HG02763 (cell line): ENCODE data around the gene SUMO1.

Source experiments
- ATAC-seq: cut with Tn5 transposase; IDR thresholded peaks from one replicate; pipeline ENCODE4 v1.9.1; 2021; ENCODE audit warnings: mild to moderate bottlenecking, moderate library complexity; ENCODE audit not compliant: unreplicated experiment

The SUMO1 gene

DNA sequence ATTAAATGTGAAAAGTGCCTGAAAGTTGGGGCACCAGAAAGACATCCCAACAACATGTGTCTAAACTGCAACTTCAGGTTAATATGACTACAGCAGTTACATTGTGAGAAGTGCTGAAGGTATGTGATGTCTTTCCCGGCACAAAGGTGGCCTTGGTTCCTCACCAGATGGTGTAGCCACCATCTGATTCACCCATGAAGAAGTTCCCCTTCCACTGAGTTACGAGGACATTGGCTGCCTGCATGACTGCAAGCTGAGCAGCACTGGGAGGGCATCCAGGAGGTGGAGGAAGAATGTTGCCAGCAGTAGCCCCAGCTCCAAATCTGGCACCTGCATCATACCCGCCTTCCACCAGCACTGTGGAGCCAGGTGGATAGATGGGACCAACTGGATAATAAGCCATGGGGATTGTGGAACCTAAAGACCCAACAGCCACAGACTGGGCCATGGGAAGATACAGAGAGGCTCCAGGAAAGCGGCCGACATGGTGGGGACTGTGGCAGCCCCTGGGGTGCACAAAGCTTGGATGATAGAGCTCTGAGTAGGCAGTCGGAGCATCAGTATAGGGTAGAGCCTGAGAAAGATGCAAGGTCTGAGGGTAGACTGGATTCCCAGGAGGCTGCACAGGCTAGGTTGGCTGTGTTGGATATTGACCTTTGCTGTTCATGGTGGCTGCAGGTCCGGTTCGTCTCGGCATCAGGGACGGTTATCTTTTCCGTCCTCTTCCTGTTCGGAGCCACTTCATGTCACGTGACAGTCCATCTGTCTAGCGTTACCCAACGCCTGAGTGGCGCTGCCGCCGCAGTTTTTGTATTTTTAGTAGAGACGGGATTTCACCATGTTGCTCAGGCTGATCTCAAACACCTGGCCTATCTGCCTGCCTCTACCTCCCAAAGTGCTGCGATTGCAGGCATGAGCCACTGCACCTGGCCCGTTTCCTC is 36.9 kb downstream of the SUMO1 start:
- ATAC-seq = no peak

DNA sequence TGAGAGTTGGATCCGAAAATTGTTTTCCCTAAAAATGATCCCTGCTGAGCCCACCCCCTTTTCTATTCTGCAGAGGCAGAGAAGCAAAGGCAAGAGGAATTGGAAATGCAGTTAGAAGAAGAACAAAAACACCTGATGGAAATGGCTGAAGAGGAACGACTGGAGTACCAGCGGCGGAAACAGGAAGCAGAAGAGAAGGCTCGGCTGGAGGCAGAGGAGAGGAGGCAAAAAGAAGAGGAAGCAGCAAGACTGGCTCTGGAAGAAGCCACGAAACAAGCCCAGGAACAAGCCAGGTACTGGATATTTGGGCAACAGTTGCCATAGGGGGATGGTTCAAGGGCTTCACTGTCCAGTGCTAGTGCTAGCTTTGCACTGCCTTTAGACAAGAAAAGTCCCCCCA is 41.7 kb downstream of the SUMO1 start:
- no peak for ATAC-seq

DNA sequence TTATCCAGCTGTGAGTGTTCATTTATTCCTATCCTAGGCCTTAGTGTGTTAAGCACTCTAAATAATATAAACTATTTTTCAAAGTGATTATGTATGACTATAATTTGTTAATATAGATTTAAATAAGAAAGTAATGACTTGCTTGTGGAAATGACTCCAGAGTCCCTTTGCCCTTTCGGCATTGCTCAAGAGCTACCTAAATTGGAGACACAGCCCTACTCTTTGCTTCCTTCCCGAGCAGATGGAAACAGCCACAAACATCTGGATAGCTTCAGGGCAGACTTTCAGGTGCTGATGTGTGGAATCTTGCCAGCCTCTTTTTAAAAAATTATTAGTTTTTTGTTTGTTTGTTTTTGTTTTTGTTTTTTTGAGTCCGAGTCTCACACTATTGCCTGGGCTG is 44.0 kb downstream of the SUMO1 start:
- ATAC-seq = no peak

DNA sequence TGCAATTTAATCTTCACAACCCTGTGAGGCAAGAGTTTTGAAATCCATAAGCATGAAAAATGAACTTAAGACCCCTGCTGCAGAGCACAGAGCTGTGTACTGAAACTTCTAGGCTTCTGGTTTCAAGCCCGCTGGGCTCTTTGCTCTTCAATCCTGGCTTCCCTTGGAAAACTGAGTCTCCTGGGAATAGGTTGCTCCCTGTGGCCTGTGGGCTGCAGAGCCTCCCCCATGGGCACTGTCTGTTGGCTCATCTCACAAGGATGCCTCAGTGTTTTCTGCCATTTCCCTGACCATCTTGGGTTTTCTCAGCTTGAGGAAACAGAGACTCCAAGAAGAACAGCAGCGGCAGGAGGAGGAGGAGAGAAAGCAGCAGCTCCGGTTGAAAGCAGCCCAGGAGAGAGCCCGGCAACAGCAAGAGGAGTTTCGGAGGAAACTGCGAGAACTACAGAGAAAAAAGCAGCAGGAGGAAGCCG is 44.5 kb downstream of the SUMO1 start:
- no peak for ATAC-seq

DNA sequence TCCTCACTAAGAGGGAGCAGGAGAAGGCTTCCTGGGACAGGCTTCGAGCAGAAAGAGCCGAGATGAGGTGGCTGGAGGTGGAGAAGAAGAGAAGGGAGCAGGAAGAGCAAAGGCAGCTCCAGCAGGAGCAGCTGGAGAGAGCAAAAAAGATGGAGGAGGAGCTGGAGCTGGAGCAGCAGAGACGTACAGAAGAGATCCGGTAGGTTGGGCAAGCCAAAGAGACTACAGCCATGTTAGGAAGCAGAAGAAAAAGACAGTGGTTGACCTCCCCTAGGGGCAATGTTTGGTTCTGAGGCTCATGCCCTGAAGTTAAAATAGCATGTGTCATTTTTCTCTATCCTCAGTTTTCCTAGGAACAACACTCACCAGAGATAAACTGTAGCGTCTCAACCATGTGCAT is 45.1 kb downstream of the SUMO1 start:
- ATAC-seq = no peak

DNA sequence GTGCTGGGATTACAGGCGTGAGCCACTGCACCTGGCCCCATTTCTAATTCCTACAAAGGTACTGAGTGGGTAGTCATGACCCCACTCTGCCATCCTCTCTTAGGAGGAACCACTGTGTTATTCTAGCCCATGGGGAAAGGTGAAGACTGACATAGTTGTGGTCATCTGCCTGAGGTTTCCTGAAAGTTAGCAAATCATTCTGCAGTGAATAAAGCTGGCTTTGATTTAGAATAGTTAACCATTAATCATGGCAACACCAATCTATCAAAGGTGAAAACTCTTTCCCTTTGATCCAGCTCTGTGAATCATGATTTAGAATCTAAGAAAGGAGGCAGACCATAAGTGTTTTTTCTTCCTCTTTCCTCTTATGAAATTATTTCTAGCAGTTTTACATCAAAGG is 50.8 kb downstream of the SUMO1 start:
- ATAC-seq = no peak

DNA sequence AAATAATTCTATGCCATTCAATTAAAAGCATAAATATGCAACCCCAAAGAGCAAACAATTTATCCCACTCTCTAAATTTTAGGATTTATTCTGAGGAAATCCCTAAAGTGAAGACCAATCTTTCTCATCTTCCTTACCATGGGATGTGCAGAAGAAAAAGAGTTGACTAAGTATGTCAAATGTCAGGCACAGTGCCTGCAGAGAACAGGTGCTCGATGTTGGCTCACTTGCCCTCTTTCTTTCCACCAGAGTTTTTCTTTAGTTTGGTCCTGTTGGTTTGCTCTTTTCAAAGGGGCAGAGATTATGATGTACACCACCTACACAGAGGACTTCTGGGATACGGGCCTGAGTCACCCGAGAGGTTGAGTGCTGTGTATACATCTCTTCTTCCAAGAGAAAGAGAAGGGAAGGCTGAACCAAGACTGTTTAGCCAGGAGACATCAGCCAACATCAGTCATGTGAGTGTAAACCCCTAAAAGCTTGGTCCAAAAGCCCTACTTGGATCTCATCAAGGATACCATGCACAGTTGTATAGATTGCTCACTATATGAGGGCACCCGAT is 51.7 kb downstream of the SUMO1 start:
- no peak for ATAC-seq

DNA sequence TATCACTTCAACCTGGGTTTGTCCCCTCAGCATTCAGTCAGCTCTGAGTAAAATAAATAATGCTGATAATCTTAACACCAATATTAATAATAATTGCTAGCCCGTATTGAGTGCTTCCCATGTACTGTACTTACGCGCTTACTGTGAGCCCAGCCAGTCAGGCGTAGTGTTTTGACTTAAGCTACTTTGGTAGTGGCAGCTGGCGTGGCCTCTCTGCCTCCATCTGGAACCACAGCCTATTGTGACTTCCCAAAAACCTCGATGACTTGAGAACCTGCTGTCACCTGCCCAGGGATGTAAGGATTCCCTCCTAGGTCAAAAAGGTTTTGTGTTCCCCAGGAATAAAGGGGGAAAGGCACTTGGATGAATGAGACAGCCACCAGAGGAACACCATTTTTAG is 53.2 kb downstream of the SUMO1 start:
- no peak for ATAC-seq

DNA sequence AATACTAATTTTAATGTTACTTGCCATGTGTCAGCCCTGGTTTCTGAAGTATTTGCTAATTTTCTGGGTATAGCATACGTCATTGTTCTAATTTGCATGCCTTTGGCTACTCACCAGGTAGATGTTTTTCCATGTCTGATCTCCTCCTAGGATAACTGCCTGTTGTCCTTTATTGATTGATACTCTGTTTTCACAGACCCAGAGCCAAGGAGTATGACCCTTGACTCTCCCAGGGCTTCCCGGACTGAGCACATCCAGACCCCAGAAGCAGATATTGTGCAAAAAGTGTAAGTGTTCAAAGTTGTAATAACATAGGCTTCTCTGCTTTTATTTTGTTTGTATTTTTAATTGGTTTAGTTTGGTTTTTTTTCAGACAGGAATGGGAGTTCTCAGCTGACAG is 53.8 kb downstream of the SUMO1 start:
- no peak for ATAC-seq

DNA sequence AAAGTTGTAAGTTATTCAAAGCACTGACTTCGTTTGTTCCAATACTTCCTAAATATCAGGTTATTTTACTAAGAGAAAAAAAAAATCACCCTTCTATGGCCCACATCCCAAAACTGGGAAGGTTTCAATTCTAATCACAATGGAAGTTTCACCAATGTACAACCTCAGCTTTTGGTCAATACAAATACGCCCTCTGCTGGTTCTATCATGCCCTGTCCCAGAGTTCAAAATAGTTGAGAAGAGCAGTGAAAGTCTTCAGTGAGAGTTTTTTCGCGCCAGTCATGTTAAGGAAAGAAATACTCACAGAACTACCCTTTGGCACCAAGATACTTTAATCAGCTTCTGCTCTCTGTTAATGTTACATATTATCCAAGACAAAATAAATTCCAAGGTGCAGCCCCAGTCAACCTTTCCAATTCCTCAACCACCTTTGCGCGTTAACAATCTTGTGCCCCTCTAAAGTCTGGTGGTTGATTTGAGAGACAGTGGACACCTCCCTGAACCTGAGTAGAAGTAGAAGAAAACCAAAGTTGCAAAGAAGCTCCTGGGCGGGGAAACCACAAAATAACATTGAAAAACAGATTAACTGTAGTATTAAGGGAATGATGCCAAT is 59.9 kb downstream of the SUMO1 start:
- no peak for ATAC-seq

DNA sequence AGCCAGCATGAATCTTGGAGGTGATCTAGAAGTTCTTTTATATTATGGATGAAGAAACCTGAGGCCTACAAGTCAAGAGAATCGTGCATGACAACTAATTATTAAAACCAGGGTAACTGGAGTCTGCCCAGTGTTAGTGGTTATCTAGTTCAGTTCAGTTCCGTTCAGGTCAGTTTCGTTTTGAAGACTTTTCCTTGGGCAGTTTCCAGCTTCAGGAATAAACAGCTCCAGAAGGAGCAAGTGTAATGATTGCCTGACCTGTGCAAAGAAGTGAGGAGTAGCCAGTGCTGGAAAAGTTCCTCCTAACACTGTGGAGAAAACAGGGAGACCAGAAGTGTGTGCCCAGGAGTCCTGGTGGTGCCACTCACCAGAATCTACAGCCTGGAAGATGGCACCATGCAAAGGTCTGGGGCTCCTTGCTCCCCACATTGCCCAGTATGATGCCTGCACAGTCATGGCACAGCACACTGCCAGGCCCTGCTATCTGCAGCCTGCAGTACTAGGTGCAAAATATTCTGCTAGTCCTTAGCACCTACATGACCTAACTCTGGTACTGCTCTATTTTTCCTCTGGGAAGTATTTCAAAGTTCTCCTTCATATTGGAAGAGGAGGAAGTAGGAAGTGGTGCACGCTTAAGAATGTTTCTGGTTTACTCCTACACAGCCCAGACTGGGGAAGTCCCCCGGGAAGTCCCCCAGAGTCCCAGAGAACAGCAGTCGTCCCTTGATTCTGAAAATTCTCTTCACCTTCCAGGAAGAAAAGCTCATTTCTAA is 65.8 kb downstream of the SUMO1 start:
- peak; percentile 57 for ATAC-seq

DNA sequence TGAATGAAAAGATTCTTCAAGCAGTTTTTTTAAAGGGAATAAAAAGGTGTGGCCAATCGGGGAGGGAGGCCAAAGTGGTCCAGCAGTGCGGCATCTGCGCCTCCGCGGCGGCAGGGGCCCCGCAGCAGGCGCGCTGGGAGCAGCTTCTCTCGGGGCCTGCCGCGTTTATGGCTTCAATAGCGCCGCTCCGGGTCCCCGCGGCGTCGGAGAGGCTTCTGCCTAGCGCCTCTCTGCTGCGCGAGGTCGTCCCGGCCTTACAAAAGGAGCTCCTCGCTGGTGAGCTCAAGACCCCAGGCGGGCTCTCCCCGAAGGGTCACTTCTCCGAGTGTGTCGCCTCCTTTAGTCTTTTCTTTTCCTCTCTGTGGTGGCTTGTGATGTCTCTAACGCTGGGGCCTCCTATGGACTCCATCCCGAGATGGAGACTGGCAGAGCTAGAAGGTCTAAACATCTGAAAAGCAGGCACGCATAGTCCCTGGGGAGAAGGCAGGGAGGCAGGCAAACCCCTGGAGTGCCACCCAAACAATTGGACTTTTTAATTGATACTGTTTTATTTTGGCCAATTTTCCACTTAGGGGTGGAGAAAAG is 67.1 kb downstream of the SUMO1 start:
- no peak for ATAC-seq

DNA sequence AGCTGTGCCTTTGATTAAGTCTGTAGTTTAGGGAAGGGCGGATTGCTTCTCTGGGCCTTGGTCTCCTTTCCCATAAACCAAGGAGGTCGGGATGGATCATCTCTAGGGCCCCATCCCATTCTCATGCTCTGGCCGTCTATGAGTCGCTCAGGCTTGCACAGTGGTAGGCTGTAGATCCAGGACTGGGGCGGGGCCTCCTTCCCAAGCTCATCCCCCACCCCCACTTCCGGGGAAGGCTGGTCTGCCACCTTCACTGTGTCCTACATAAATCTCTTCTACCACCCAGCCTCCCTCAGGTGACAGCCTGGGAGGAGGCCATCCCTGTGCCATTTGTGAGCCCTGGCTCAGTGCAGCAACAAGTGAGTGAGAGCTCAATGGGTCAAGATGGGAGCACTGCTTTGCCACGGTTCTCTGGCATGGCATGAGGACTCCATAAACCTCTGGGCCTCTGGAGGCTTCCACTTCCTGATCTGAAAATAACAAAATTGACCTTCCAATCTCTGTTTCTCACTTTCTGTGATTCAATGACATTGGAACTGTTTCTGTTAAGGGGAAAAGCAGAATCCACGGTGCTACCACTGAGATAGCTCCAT is 68.5 kb downstream of the SUMO1 start:
- ATAC-seq = no peak

DNA sequence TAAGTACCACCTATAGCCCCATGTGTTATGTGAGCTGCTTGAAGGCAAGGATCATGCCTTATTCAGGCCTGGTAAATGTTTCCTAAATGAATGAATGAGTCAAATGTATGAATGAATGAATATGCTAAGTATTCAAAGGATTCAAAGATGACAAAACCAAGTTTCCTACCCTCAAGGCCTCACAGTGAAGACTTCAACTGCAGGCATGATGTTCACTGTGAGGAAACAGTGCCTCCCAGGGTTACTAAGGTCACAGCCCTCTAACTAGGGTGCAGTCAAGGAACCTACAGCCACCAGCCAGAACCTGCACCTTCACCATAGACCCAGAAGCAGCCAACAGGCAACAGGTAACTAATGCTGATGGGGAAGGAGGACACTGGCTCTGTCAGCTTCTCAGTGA is 69.3 kb downstream of the SUMO1 start:
- ATAC-seq = no peak

DNA sequence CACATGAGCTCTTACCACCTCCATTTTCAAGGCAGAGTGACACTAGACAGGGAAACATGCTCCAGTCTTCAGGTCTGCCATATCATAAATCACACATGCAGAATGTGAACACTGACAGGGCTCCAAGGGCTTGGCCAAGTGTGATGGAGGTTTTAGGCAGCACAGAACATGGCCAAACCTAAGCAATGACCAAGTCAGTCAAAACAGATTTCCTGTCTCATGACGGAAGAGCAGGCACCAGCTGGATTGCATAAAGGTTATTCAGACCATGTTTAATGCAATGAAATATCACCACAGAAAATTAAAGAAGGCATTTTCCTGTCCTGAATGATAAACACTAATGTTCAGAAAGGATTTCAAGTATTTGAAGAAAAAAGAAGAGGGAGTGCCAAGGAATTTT is 72.5 kb downstream of the SUMO1 start:
- no peak for ATAC-seq

DNA sequence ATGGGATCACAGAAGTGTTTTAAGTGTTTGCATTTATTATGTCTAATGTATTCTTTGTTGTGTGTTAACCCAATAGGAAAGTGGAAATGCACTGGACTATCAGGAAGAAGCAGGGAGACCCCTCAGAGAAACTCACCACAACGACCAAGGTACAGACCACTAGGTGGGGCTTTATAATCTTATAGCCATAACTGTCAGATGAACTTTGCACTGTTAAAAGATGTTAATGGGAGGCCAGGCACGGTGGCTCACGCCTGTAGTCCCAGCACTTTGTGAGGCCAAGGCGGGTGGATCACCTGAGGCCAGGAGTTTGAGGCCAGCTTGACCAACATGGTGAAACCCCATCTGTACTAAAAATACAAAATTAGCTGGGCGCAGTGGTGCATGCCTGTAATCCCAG is 73.2 kb downstream of the SUMO1 start:
- ATAC-seq = no peak

DNA sequence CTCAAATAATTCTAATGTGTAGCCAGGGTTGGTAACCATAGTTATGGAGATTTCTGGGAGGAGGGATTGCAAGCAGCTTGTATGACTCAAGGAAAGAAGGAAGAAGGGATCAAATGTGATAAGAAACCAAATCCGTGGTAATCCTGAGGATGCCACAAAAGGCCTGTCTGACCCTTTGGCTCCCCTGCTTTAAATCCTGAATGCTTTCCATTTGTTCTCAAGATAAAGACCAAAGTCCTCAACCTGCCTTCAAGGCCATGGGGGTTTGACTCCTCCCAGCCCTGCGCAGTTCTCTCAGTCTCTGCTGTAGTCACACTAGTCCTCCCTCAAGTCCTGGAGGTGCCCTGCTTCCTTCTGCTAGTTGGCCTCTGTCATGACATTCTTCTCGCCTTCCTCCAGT is 74.0 kb downstream of the SUMO1 start:
- ATAC-seq = no peak

DNA sequence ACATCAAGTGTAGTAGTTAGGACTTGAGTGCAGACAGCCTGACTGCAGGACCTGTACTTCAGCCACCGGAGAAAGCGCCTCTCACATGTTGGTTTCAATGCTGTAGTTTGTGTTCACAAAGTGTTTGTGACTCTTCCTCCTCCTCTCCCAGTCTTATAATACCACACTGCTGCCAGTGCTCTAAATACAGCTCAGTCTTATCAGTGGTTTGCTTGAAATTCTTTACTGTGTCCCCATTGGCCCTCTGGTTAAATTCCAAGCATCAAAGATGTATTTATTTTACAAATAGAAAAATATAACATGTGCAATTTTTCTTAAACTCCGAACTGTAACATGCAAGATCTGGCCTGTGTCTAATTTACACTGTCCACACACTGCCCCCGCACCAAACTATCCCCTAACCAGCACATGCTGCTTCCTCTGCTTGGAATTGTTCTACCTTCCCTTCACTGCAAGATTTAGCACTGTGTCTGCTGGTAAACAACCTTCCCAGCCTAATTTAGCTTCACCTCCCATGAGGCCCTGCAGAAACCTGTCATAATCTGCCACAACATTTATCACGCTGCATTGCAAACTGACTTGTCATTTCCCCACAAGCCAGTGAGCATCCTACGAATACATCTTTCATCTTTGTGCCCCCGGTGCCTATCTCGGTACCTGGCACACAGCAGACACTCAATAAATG is 77.1 kb downstream of the SUMO1 start:
- ATAC-seq = no peak

DNA sequence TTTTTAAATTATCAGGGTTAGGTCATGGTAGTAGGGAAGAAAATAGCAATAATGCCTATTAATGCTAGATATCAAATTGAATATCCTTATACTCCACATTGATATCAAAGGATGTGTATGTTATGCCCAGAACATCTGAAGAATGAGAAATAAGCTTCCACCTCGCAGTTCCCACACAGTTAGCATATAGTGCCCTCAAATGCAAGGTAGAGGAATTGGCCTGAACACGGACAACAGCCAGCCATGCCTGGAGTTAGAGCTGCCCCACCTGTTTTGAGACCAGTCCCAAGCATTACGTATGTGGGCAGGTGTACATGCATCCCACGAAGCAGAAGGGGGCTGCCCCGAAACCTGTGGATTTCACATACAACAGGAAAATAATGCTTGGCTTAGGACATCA is 79.6 kb downstream of the SUMO1 start:
- ATAC-seq = no peak
